Transverse colon (tissue), 3 donors: Measurements from ENCODE around the gene PROM2.

Source experiments
- POLR2A ChIP-seq: fragments of 450-650 bp; IDR thresholded peaks from one replicate; pipeline ENCODE4 v1.6.1; 2016; ENCODE audit warnings: antibody characterized with exemption, mild to moderate bottlenecking, moderate library complexity
- TF ChIP-seq, protein P1 (sequence below), 5 experiments: fragments of 200-600 bp in 3 of 5; fragments of 450-650 bp in 2 of 5; sonication (generic) in 3 of 5; IDR thresholded peaks; 1 replicate in 2 of 5; 2 replicates in 3 of 5; pipeline ENCODE4 v1.5.1; 2016 to 2017; ENCODE audit warnings: antibody characterized with exemption in 5 of 5, inconsistent platforms in 3 of 5, mild to moderate bottlenecking in 2 of 5, moderate library complexity in 1 of 5

DNA sequence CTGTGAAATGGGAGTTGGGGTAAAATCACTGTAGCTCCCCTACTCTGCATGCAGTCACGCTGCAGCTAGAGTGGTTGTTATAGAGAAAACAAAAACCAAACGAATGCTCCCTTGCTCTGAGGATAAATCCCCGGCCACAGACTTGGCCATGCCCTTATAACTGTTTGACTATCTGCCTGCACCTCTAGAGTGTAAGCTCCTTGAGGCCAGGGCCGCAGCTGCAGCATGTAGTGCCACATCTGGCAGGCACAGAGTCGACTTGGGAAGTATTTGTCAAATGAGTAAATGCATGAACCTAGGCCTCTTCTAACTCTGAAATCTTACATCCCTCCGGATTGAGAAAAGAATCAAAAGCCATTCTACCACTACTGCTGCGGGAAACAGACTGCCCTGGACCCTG, 58.8 kb downstream of the PROM2 start:
- TF ChIP-seq, protein P1, sequence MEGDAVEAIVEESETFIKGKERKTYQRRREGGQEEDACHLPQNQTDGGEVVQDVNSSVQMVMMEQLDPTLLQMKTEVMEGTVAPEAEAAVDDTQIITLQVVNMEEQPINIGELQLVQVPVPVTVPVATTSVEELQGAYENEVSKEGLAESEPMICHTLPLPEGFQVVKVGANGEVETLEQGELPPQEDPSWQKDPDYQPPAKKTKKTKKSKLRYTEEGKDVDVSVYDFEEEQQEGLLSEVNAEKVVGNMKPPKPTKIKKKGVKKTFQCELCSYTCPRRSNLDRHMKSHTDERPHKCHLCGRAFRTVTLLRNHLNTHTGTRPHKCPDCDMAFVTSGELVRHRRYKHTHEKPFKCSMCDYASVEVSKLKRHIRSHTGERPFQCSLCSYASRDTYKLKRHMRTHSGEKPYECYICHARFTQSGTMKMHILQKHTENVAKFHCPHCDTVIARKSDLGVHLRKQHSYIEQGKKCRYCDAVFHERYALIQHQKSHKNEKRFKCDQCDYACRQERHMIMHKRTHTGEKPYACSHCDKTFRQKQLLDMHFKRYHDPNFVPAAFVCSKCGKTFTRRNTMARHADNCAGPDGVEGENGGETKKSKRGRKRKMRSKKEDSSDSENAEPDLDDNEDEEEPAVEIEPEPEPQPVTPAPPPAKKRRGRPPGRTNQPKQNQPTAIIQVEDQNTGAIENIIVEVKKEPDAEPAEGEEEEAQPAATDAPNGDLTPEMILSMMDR (IDR thresholded peaks at IDR 0.05), result no peak
- no peak for TF ChIP-seq POLR2A
